Bronchial epithelial cell (primary cell): ENCODE results near the gene CREB5. TPM values are rescaled to one million over a fixed set of nuclear protein-coding genes. Genes with fewer than 3 reads are reported as not detected.

Experiments
- DNase-seq: peaks from one replicate; pipeline ENCODE4 v3.0.0-alpha.2; 2010; ENCODE audit warnings: low read depth
- FAIRE-seq: peaks from 2 replicates; lab custom pipeline; 2011; peaks lifted over from hg19 to GRCh38; lab: Jason Lieb, UNC
- H3K27me3 ChIP-seq: 2 replicates; pipeline ENCODE4 v1.5.1; 2011; ENCODE audit warnings: low read length; ENCODE audit not compliant: control insufficient read depth, insufficient read depth
- H3K36me3 ChIP-seq: 2 replicates; pipeline ENCODE4 v1.5.1; 2011; ENCODE audit warnings: low read length; ENCODE audit not compliant: control insufficient read depth, insufficient read depth
- H3K4me3 ChIP-seq: 2 replicates; pipeline ENCODE4 v1.5.1; 2011; ENCODE audit warnings: mild to moderate bottlenecking, low read depth, low read length, control low read depth
- total RNA-seq: library from RNA; depleted of rRNA; stranded (reverse); fragments of >200 nt; gene quantifications from 2 replicates; pipeline ENCODE4 v1.2.1, GENCODE V29; 2014
- TF ChIP-seq, protein P1 (sequence below): IDR thresholded peaks from 2 replicates; pipeline ENCODE4 v1.5.1; 2011; ENCODE audit warnings: mild to moderate bottlenecking, moderate library complexity, low read length, control low read depth, inconsistent platforms; ENCODE audit not compliant: insufficient read depth, severe bottlenecking

Gene CREB5
- total RNA-seq, 1 donor from 2014 or later: 2.1 TPM

DNA sequence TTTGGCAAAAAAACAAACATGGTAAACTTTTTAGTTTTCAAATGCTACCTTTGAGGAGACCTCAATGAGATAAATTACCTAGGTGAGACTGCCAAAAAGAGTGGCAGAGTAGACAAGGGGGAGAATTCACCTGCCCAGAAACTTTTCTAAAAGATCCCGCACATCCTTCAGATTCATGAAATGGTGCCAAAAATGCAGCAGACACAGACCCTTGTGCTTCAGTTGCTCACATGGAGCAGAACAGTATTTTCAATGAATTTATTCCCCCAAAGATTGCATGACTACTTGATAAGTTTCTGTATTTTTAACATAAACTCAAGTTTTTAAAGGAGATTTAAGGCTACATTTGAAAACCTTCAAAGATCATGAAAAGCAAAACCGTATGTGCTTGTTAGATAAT lies 275.9 kb downstream of the CREB5 start:
- H3K4me3 ChIP-seq: no peak overlapping the region
- TF ChIP-seq, protein P1, sequence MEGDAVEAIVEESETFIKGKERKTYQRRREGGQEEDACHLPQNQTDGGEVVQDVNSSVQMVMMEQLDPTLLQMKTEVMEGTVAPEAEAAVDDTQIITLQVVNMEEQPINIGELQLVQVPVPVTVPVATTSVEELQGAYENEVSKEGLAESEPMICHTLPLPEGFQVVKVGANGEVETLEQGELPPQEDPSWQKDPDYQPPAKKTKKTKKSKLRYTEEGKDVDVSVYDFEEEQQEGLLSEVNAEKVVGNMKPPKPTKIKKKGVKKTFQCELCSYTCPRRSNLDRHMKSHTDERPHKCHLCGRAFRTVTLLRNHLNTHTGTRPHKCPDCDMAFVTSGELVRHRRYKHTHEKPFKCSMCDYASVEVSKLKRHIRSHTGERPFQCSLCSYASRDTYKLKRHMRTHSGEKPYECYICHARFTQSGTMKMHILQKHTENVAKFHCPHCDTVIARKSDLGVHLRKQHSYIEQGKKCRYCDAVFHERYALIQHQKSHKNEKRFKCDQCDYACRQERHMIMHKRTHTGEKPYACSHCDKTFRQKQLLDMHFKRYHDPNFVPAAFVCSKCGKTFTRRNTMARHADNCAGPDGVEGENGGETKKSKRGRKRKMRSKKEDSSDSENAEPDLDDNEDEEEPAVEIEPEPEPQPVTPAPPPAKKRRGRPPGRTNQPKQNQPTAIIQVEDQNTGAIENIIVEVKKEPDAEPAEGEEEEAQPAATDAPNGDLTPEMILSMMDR: no peak

DNA sequence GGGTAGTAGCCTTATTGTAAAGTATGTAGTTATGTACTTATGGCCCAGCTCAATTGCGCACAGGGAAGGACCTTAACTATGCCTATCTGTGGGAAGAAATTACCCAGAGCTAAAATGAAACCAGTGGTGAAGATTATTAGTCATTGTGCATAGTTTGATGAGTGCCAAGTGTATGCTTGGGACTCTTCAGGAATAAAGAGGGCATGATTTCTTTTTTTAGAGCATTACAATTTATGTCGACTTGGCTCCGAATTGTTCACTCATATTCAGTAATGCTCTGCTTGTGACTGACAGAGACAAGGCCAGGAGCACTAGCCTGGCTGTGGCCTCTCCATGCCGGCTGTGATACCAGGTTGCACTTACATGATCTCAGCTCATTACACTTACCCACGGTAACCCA lies 276.3 kb downstream of the CREB5 start:
- Histone ChIP-seq H3K4me3 (no peak overlapping the region), H3K27me3 (no peaks in the 10 kb centered on the region), H3K36me3 (no peaks in the 10 kb centered on the region)
- DNase-seq (peak; percentile 51), FAIRE-seq (no peak)
- TF ChIP-seq, protein P1: no peak

More for the DNA sequence above, 275.9 kb downstream of the CREB5 start:
- H3K27me3 ChIP-seq: no peaks in the 10 kb centered on the region
- FAIRE-seq: no peak
- DNase-seq: no peak
- no peaks in the 10 kb centered on the region for H3K36me3 ChIP-seq

DNA sequence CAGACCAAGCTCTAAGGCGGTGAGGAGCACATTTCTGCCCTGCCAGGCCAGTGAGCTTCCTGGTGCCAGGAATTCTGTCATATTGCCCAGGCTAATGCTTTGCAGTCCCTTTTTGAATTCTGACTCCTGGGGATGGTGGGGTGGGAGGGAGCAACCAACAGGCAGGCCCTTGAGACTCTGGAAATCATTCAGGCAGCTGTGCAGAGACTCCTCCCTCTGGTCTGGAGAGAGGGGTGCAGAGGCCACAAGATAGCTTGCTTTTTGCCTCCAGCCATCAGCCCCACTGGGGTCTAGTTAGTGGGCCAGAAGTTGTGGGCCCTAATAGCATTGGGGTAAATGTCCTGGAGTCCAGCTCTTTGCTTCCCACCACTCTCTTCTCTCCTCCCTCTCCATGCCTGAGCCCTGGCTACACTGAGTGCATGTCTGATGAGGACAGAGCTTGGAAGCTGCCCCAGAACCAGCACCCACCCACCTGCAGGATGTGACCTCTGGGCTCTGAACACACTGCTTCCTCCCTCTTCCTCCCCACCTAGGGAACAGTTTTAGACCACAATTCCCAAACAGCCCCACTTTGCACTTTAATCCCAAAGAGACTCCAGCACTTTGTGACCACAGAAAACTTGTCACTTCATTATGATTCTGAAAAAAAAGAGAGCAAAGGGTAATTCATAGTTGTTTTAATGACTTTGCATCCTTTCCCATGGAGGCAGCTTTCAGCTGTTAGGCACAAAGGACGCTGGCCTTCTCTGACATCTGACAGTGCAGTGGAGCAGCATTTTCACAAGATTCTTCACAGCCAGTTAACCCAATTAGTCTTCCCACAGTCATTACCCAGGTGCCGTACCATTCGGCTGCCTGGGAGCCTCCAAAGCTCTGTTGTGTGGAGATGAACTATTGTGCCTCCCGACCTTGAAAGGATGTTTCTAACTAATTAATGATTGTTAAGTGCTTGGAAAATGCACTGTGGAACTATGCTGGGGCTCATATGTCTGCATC lies 283.3 kb downstream of the CREB5 start:
- no peak for FAIRE-seq

DNA sequence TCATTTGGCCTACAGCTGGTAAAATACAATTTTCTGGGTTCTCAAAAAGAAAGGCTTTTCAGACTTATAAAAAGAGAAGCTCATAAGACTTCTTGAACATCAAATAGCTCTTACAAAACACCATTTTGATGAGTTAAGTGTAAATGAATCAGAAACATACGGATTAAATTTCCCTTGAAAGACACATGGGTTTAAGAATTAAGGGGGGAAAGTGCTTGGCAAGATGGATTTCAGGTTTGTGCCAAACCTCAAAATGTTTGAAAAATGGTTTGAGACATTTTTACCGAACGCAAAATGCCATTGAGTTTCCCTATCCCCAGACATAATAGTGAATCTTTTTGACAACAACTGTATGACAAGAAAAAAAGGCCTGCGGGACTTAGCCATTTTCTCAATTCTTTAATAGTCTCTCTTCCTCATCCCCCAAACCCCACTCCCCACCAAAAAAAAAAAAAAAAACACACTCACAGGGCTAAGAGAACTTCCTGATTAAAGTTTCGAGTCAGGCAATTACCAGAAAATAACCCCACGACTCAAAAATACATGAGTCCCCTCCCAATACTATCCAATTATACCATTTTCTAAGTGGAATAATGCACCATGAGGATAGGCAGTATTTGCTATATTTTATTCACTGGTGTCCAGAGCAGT lies 285.7 kb downstream of the CREB5 start:
- H3K4me3 ChIP-seq: no peak overlapping the region
- no peaks in the 10 kb centered on the region for H3K36me3 ChIP-seq
- TF ChIP-seq, protein P1: no peak
- no peaks in the 10 kb centered on the region for H3K27me3 ChIP-seq
- no peak for DNase-seq
- no peak for FAIRE-seq

More for the DNA sequence above, 283.3 kb downstream of the CREB5 start:
- TF ChIP-seq, protein P1: no peak
- no peak for DNase-seq
- no peaks in the 10 kb centered on the region for H3K27me3 ChIP-seq
- H3K4me3 ChIP-seq: no peak overlapping the region
- H3K36me3 ChIP-seq: no peaks in the 10 kb centered on the region

DNA sequence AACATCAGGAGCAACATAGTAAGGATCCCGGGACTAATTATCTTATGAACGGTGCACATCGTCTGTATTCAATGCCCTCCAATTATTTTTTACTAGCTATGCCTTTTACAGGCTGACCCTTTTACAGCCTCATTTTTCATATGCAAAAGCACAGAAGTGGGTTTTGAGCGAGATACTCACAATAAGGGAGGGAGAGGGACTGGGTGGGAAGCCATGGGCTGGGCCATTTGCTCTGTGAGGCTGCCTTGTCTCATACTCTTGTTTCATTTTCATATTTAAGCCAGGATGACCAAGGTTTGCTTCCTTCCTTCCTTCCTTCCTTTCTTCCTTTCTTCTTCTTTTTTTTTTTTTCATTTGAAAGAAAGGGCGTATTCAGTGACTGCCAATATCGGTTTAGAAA lies 286.5 kb downstream of the CREB5 start:
- TF ChIP-seq, protein P1: no peak
- FAIRE-seq (no peak), DNase-seq (no peak)
- Histone ChIP-seq H3K27me3 (no peaks in the 10 kb centered on the region), H3K4me3 (no peak overlapping the region), H3K36me3 (no peaks in the 10 kb centered on the region)
